IgD-negative memory B cell (primary cell): ENCODE results near the gene MGST2. TPM values are rescaled to one million over a fixed set of nuclear protein-coding genes. Genes with fewer than 3 reads are reported as not detected.
"Not testable (repeated sequence)": the region's sequence is repeated elsewhere in the genome, so short reads cannot be mapped to it uniquely, and the experiment has no call there.

Source experiments
- H3K27ac Mint-ChIP-seq, 3 donors: one replicate each; pipeline ENCODE4 v1.8.0; 2020 to 2022; ENCODE audit warnings: mild to moderate bottlenecking in 3 of 3, mixed read lengths in 3 of 3, moderate library complexity in 1 of 3
- H3K27me3 Mint-ChIP-seq: one replicate; pipeline ENCODE4 v1.8.0; 2021; ENCODE audit warnings: mixed read lengths
- H3K36me3 Mint-ChIP-seq: one replicate; pipeline ENCODE4 v1.8.0; 2020; ENCODE audit warnings: mild to moderate bottlenecking, mixed read lengths
- H3K4me1 Mint-ChIP-seq, 3 donors: one replicate each; pipeline ENCODE4 v1.8.0; 2020 to 2022; ENCODE audit warnings: mixed read lengths in 3 of 3, mild to moderate bottlenecking in 1 of 3
- H3K4me3 Mint-ChIP-seq, 4 donors: one replicate each; pipeline ENCODE4 v1.8.0; 2020 to 2022; ENCODE audit warnings: mild to moderate bottlenecking in 4 of 4, mixed read lengths in 4 of 4, moderate library complexity in 3 of 4
- H3K9me3 Mint-ChIP-seq, 3 donors: one replicate each; pipeline ENCODE4 v1.8.0; 2020 to 2021; ENCODE audit warnings: mixed read lengths in 3 of 3, mild to moderate bottlenecking in 1 of 3
- polyA plus RNA-seq: library from polyadenylated mRNA; unstranded; fragments of 300-500 nt; fragmentation: Illumina TruSeq; gene quantifications from one replicate; pipeline ENCODE4 v1.2.3, GENCODE V29; 2021

MGST2 gene
- polyA plus RNA-seq = 2.0 TPM

GRCh38 chr4:139665690-139666529 is at the start of gene MGST2:
MGST2 (plus strand) TSS chr4:139665819; CDS start chr4:139666020, 201 bp downstream.
- Mint-ChIP-seq H3K4me3 (peak within 1 kb of the TSS; percentile 85 to 97 (median 94)), H3K36me3 (peaks cover 2% of the 10 kb centered on the region), H3K27ac (peak within 1 kb of the TSS in 2 of 3 donors; percentile 54 to 82), H3K9me3 (no peaks in the 10 kb centered on the region), H3K27me3 (peaks cover 5% of the 10 kb centered on the region), H3K4me1 (peaks cover 5 to 8% (median 5%) of the 10 kb centered on the region in 3 donors)

GRCh38 chr4:139617702-139618490 is 47.7 kb upstream of the MGST2 start:
- Mint-ChIP-seq H3K27ac (no peak overlapping the region), H3K9me3 (no peaks in the 10 kb centered on the region), H3K4me3 (no peak overlapping the region), H3K36me3 (no peaks in the 10 kb centered on the region), H3K27me3 (no peaks in the 10 kb centered on the region), H3K4me1 (no peaks in the 10 kb centered on the region)

- no peaks in the 10 kb centered on the region for H3K9me3 Mint-ChIP-seq
- H3K4me1 Mint-ChIP-seq = no peaks in the 10 kb centered on the region
- no peak overlapping the region for H3K27ac Mint-ChIP-seq
- no peak overlapping the region for H3K4me3 Mint-ChIP-seq
- H3K27me3 Mint-ChIP-seq = peaks cover 9% of the 10 kb centered on the region
- H3K36me3 Mint-ChIP-seq = no peaks in the 10 kb centered on the region
These were observed 46.0 kb upstream of the MGST2 start for GRCh38 chr4:139619644-139620043.

- peaks cover 0 to 5% (median 0%) of the 10 kb centered on the region in 3 donors for H3K9me3 Mint-ChIP-seq
- no peaks in the 10 kb centered on the region for H3K4me1 Mint-ChIP-seq
- H3K4me3 Mint-ChIP-seq = no peak overlapping the region
- no peak overlapping the region for H3K27ac Mint-ChIP-seq
- peaks cover 9% of the 10 kb centered on the region for H3K27me3 Mint-ChIP-seq
- no peaks in the 10 kb centered on the region for H3K36me3 Mint-ChIP-seq
These were observed 42.7 kb upstream of the MGST2 start for GRCh38 chr4:139622901-139623381.

GRCh38 chr4:139624441-139625092 is 41.1 kb upstream of the MGST2 start:
- H3K4me3 Mint-ChIP-seq = no peak overlapping the region
- peaks cover 14% of the 10 kb centered on the region for H3K27me3 Mint-ChIP-seq
- H3K27ac Mint-ChIP-seq = no peak overlapping the region
- peaks cover 0 to 5% (median 0%) of the 10 kb centered on the region in 3 donors for H3K9me3 Mint-ChIP-seq
- no peaks in the 10 kb centered on the region for H3K36me3 Mint-ChIP-seq
- no peaks in the 10 kb centered on the region for H3K4me1 Mint-ChIP-seq

- Mint-ChIP-seq H3K27ac (no peak overlapping the region), H3K4me3 (no peak overlapping the region), H3K36me3 (no peaks in the 10 kb centered on the region), H3K9me3 (peaks cover 0 to 5% (median 0%) of the 10 kb centered on the region in 3 donors), H3K4me1 (no peaks in the 10 kb centered on the region), H3K27me3 (peaks cover 14% of the 10 kb centered on the region)
These were observed 40.5 kb upstream of the MGST2 start for GRCh38 chr4:139625093-139625455.

GRCh38 chr4:139625482-139625881 is 40.1 kb upstream of the MGST2 start:
- Mint-ChIP-seq H3K27me3 (peaks cover 14% of the 10 kb centered on the region), H3K9me3 (peaks cover 0 to 5% (median 0%) of the 10 kb centered on the region in 3 donors), H3K4me1 (no peaks in the 10 kb centered on the region), H3K27ac (no peak overlapping the region), H3K36me3 (no peaks in the 10 kb centered on the region), H3K4me3 (no peak overlapping the region)

- peaks cover 13% of the 10 kb centered on the region for H3K27me3 Mint-ChIP-seq
- no peaks in the 10 kb centered on the region for H3K4me1 Mint-ChIP-seq
- peaks cover 0 to 5% (median 0%) of the 10 kb centered on the region in 3 donors for H3K9me3 Mint-ChIP-seq
- H3K4me3 Mint-ChIP-seq = no peak overlapping the region
- no peak overlapping the region for H3K27ac Mint-ChIP-seq
- H3K36me3 Mint-ChIP-seq = no peaks in the 10 kb centered on the region
These were observed 37.2 kb upstream of the MGST2 start for GRCh38 chr4:139628184-139629012.

GRCh38 chr4:139629436-139630125 is 36.0 kb upstream of the MGST2 start:
- Mint-ChIP-seq H3K4me3 (no peak overlapping the region), H3K9me3 (peaks cover 0 to 5% (median 0%) of the 10 kb centered on the region in 3 donors), H3K27me3 (peaks cover 7% of the 10 kb centered on the region), H3K27ac (no peak overlapping the region), H3K4me1 (no peaks in the 10 kb centered on the region), H3K36me3 (peaks cover 2% of the 10 kb centered on the region)

- Mint-ChIP-seq H3K4me1 (no peaks in the 10 kb centered on the region), H3K9me3 (peaks cover 0 to 5% (median 0%) of the 10 kb centered on the region in 3 donors), H3K36me3 (peaks cover 2% of the 10 kb centered on the region), H3K27ac (no peak overlapping the region), H3K27me3 (peaks cover 7% of the 10 kb centered on the region), H3K4me3 (no peak overlapping the region)
These were observed 35.5 kb upstream of the MGST2 start for GRCh38 chr4:139630126-139630495.

- Mint-ChIP-seq H3K27me3 (peaks cover 11% of the 10 kb centered on the region), H3K36me3 (peaks cover 2% of the 10 kb centered on the region), H3K27ac (no peak overlapping the region), H3K4me3 (no peak overlapping the region), H3K9me3 (peaks cover 0 to 5% (median 0%) of the 10 kb centered on the region in 3 donors), H3K4me1 (no peaks in the 10 kb centered on the region)
These were observed 34.6 kb upstream of the MGST2 start for GRCh38 chr4:139630991-139631390.

GRCh38 chr4:139631791-139632190 is 33.8 kb upstream of the MGST2 start:
- H3K9me3 Mint-ChIP-seq = no peaks in the 10 kb centered on the region
- no peak overlapping the region for H3K27ac Mint-ChIP-seq
- no peak overlapping the region for H3K4me3 Mint-ChIP-seq

GRCh38 chr4:139632739-139633138 is 32.9 kb upstream of the MGST2 start:
- not testable (repeated sequence) for H3K36me3 Mint-ChIP-seq, H3K4me3 Mint-ChIP-seq, H3K4me1 Mint-ChIP-seq, H3K27ac Mint-ChIP-seq, H3K9me3 Mint-ChIP-seq
- peaks cover 16% of the 10 kb centered on the region for H3K27me3 Mint-ChIP-seq

More at GRCh38 chr4:139631791-139632190, 33.8 kb upstream of the MGST2 start:
- Mint-ChIP-seq H3K27me3 (peaks cover 16% of the 10 kb centered on the region), H3K4me1 (no peaks in the 10 kb centered on the region), H3K36me3 (peaks cover 2% of the 10 kb centered on the region)

GRCh38 chr4:139633195-139633594 is 32.4 kb upstream of the MGST2 start:
- Mint-ChIP-seq H3K4me1 (no peaks in the 10 kb centered on the region), H3K9me3 (peaks cover 0 to 3% (median 0%) of the 10 kb centered on the region in 3 donors), H3K36me3 (peaks cover 2% of the 10 kb centered on the region), H3K27ac (no peak overlapping the region), H3K27me3 (peaks cover 15% of the 10 kb centered on the region), H3K4me3 (no peak overlapping the region)
